Posterior cingulate gyrus (tissue), 11 donors: ENCODE measurements around the gene GRHL3.

ENCODE experiments used
- DNase-seq, 10 donors: peaks; one replicate each; pipeline versions ENCODE4 v3.0.0 to v3.0.0-alpha.2; 2020 to 2021; ENCODE audit warnings: mixed read lengths in 3 of 10
- intact Hi-C: fragments of 100-400 bp; cut with DNase I; formaldehyde crosslinking; loops from one replicate; pipeline ENCODE4 v1.15.1; 2023

The GRHL3 gene

DNA sequence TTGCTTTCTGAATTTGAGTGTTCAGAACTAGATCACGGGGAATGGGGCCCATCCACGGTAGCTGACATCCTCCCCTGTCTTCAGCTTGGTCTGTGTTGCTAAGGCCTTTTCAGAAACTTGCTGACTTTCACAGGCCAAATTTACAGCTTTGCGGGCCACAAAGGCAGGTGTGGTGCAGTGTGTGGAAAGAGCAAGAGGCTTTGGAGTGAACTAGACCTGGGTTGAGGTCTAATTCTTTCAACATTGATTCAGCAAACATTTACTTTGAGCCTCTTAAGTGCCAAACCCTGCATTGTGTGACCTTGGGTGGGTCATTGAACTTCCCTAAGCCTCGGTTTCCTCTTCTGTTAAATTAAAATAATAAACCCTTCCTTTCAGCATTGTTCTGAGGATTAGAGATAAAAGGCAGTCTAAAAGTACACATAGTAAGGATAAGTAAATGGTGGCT, 70.1 kb downstream of the GRHL3 start:
- intact Hi-C loops = no loop called here
- DNase-seq = no peak

DNA sequence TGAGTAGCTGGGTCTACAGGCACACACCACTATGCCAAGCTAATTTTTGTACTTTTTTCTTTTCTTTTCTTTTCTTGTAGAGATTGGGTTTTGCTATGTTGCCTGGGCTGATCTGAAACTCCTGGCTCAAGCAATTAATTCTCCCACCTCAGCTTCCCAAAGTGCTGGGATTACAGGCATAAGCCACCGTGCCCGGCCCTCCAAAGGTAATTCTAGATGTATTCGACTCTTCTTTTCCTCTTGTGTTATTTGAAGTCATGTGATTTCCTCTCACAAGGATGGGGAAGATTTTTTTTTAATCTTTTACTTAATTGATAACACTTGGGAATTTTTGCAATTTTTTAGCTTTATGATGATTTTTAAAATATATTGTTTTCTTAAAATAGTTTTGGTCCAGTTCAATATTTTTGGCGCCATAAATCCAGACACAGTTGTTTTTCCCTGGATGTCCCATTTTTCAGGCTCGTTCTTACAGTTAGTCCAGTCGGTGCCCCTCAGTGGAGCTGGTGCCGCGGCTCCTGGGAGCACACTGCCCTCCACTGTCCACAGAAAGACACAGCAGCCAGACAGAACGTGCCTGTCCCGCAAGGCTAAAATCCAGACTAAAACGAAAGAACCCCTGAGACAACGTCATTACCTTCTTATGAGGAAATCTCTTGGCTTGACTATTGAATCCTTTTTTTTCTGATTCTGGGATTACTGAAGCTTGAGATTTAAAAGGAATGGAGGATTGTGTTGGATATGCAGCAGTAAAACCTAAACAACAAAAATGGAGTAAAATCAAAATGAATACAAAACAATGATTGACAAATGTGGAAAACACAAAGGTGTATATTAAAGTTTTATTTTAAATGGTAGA, 72.0 kb downstream of the GRHL3 start:
- peak; percentile 59 to 97 (median 78) for DNase-seq
- intact Hi-C loops = loop anchor here (1.0 to 5.0 kb wide), 2 partner anchors 192 to 324 kb away; no protein-coding TSS in a partner anchor

DNA sequence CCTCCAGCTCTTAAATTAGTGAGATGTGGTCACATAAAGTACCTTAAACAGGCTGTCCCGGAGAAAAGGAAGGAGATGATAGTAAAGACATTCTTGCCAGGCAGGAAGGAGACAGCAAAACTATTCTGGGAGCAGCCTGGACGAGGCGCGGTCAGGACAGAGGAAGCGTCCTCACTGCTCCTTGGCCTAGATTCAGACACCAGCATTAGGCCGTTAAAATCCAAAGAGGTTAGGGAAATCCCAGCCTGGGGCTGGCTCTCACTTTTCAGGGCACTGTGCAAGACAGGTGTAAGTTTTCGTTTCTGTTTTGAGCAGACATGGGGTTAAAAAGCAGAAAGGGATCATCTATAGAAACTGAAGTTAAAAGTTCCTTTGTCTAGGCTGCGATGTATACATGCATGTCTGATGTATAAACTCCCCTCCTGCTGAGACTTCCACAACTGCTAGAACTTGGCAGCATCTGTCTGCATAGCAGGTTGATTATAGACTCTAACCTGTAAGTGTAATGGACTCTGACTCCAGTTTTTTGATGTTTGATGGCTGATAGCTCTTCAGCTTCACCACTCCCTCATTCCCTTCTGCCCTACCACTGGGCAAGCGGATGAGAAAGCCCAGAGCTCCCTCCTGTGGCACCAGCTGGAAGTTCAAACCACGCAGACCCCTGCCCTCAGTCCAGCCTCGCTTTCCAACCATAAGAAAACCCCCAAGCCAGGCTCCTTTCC, 72.9 kb downstream of the GRHL3 start:
- intact Hi-C loops = loop anchor here (1.0 to 5.0 kb wide), 3 partner anchors 190 to 325 kb away; no protein-coding TSS in a partner anchor
- peak in 8 of 10 donors; percentile 31 to 93 (median 66) for DNase-seq

DNA sequence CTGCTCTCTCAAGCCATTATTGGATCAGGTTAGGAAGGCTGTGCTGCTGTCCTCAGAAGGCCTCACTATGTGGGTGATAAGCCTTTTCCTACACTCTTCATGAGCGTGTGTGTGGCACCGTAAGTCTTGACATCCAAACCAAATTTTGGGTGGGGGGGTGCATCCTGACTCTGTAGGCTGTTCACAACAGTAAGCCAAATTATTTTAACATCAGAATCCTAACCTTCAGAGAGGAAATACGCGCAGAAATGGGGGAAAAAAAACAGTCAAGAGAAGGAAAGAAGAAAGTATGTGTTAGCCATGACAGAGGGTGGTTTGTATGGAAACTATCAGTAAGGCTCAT, 73.4 kb downstream of the GRHL3 start:
- intact Hi-C loops = loop anchor here (1.0 to 5.0 kb wide), 2 partner anchors 190 to 325 kb away; no protein-coding TSS in a partner anchor
- no peak for DNase-seq

DNA sequence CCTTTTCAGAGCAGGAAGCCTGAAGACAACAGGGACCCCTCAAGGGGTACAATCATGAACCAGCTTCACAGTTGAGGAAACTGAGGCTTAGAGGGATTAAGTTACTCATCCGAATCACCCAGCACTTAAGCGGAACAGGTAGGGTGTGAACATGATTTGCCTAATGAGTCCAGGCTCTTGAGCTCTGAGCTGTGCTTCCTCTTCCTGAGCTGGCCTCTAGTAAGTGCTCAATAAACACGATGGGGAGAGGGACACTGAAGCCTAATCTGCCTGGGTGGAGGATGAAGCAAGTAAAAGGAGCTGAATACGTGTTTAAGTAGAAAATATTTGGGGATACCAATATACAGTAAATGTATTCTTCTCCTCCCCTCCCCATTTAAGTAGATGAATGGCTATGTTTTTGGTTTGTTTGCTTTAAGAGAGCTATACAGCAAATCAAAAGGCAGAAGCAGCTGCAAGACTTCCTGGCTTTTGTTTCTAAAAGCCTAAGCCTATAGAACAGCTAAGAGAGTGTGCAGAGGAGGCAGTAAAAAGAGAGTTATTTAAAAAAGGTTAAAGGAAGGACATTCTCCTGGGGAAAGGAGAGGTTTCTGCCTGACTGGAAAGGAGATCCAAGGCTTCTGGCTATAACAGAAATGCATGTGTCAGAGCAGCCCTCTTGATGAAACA, 74.0 kb downstream of the GRHL3 start:
- no peak for DNase-seq
- intact Hi-C loops = loop anchor here (1.0 to 5.0 kb wide), 2 partner anchors 191 to 326 kb away; no protein-coding TSS in a partner anchor

DNA sequence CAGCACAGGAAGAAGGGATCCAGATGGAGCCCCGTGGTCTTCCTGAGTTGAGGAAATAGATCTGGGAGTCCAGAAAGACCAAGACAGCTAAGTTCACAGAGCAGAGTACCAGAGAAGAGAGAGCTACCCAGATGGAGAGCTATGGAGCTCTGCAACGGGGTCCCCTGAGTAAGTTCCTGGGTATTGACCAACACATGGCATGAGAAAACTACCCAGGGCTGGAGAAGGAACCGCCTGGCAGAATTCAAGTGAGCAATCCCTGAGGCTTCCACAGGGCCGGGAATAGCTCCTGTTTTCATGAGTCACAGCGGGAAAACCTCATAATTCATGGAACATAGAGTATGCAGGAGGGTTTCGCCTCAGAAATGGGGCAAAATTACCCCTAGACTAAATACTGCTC, 74.7 kb downstream of the GRHL3 start:
- DNase-seq = no peak
- intact Hi-C loops = loop anchor here (5.0 kb wide), 1 partner anchor 327 kb away; no protein-coding TSS in a partner anchor

DNA sequence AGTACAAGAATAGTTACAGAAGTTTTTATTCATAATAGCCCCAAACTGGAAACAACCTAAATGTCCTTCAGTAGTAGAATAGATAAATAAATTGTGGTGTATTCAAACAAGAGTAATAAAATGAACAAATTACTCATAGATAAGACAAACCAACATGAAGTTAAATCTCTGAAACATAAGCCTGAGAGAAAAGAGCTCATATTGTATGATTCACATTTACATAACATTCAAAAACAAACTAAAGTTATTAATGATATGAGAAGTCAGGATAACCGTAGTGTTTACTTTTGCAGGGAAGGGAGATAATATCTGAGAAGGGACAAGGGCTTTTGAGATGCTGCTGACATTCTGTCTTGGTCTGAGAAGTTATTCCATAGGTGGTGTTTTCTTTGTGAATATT, 80.9 kb downstream of the GRHL3 start:
- intact Hi-C loops = no loop called here
- no peak for DNase-seq

DNA sequence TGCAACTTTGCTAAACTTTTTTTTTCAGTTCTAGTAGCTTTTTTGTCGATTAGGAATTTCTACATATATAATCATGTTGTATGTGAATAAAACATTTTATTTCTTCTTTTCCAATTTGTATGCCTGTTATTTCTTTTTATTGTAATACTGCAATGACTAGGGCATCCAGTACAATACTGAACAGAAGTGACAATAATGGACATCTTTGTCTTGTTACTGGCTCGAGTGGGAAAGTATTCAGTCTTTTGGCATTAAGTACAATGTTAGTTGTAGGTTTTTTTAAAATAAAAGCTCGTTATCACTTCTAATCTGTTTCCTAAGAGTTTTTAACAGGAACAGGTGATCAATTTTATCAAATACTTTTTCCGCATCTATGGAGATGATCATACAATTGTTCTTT, 84.6 kb downstream of the GRHL3 start:
- DNase-seq = no peak
- intact Hi-C loops = no loop called here
